K562 (cell line): ENCODE results near the gene RNGTT. TPM values are rescaled to one million over a fixed set of nuclear protein-coding genes. Genes with fewer than 3 reads are reported as not detected.

Experiments used
- ATAC-seq: fragments of 200-7000 bp; cut with Tn5 transposase; 3 replicates; pipeline ENCODE4 v1.9.1; 2020; ENCODE audit warnings: moderate library complexity
- BruUV-seq: library from RNA; stranded (reverse); fragments of 400-500 nt; replicated peaks from 2 replicates; lab custom pipeline; 2021; lab: Mats Ljungman, UMichigan
- CTCF ChIA-PET: fragments of 300-600 bp; formaldehyde crosslinking; extraction: SDS; loops from one replicate; lab custom pipeline; 2021; ENCODE audit warnings: low intra/inter-chr PET ratio; lab: Yijun Ruan, JAX
- POLR2A ChIA-PET: fragments of 300-600, 350-650 bp; sonication (Branson Sonifier 250); formaldehyde crosslinking; extraction: SDS; loops from one replicate; lab custom pipeline; 2021; ENCODE audit warnings: antibody characterized with exemption, inconsistent platforms; lab: Yijun Ruan, JAX
- DNase-seq, 4 experiments: peaks; one replicate each; pipeline versions ENCODE4 v3.0.0 to v3.0.0-alpha.2; 2011 to 2018; ENCODE audit warnings: low spot score in 3 of 4, mixed read lengths in 3 of 4; ENCODE audit errors: extremely low read depth in 1 of 4
- FAIRE-seq: peaks from 2 replicates; lab custom pipeline; 2011; peaks lifted over from hg19 to GRCh38; lab: Jason Lieb, UNC
- H2AFZ ChIP-seq: 2 replicates; pipeline ENCODE4 v1.6.0; 2011; ENCODE audit warnings: low read depth, low read length, control low read depth, inconsistent platforms
- H3K27ac ChIP-seq: fragments of 200-600 bp; 3 replicates; pipeline ENCODE4 v1.8.0; 2011; ENCODE audit warnings: low read depth, mild to moderate bottlenecking, control low read depth, inconsistent platforms, low read length, moderate library complexity, mixed read lengths; ENCODE audit errors: extremely low read depth
- H3K27me3 ChIP-seq, 2 experiments: fragments of 300-600 bp in 1 of 2; 2 replicates in 1 of 2; 3 replicates in 1 of 2; pipeline versions ENCODE4 v1.6.0 to v1.8.0; 2011; ENCODE audit warnings: inconsistent platforms in 2 of 2, low read length in 2 of 2, mild to moderate bottlenecking in 1 of 2, mixed read lengths in 1 of 2, moderate library complexity in 1 of 2; ENCODE audit not compliant: control insufficient read depth in 2 of 2, insufficient read depth in 2 of 2
- H3K36me3 ChIP-seq: fragments of 300-600 bp; 3 replicates; pipeline ENCODE4 v1.8.0; 2011; ENCODE audit warnings: mild to moderate bottlenecking, low read length, inconsistent platforms; ENCODE audit not compliant: control insufficient read depth, insufficient read depth
- H3K4me1 ChIP-seq, 2 experiments: fragments of 200-600 bp in 1 of 2; replicated peaks in 1 of 2; 2 replicates in 1 of 2; 3 replicates in 1 of 2; pipeline versions ENCODE4 v1.5.1 to v1.8.0; 2011; ENCODE audit warnings: inconsistent platforms in 2 of 2, low read length in 2 of 2, mild to moderate bottlenecking in 1 of 2, mixed read lengths in 1 of 2, moderate library complexity in 1 of 2; ENCODE audit not compliant: control insufficient read depth in 2 of 2, insufficient read depth in 2 of 2
- H3K4me2 ChIP-seq: 2 replicates; pipeline ENCODE4 v1.6.1; 2011; ENCODE audit warnings: low read length, control low read depth, inconsistent platforms, mixed read lengths; ENCODE audit not compliant: insufficient read depth
- H3K4me3 ChIP-seq: fragments of 200-600 bp; sonication (generic), shearing (Covaris generic); 2 replicates; pipeline ENCODE4 v1.5.1; 2016; ENCODE audit warnings: control low read depth, inconsistent platforms
- H3K79me2 ChIP-seq: fragments of 200-600 bp; 3 replicates; pipeline ENCODE4 v1.8.0; 2011; ENCODE audit warnings: low read length, inconsistent platforms; ENCODE audit not compliant: control insufficient read depth, insufficient read depth
- H3K9ac ChIP-seq, 2 experiments: 2 replicates each; pipeline versions ENCODE4 v1.6.0 to v1.6.1; 2011; ENCODE audit warnings: low read depth in 2 of 2, low read length in 2 of 2, control low read depth in 1 of 2, inconsistent platforms in 1 of 2, mild to moderate bottlenecking in 1 of 2, mixed read lengths in 1 of 2; ENCODE audit not compliant: insufficient read depth in 1 of 2
- H3K9me1 ChIP-seq: one replicate; pipeline ENCODE4 v1.6.0; 2011; ENCODE audit warnings: inconsistent platforms, mild to moderate bottlenecking, low read length, moderate library complexity; ENCODE audit not compliant: control insufficient read depth, insufficient read depth
- H3K9me3 ChIP-seq: replicated peaks from 2 replicates; pipeline ENCODE4 v1.5.1; 2011; ENCODE audit warnings: low read depth, low read length, inconsistent platforms; ENCODE audit not compliant: control insufficient read depth, insufficient read depth
- H4K20me1 ChIP-seq: replicated peaks from 2 replicates; pipeline ENCODE4 v1.6.1; 2011; ENCODE audit warnings: low read length, inconsistent platforms, mixed read lengths; ENCODE audit not compliant: control insufficient read depth, insufficient read depth
- ESRRA ChIP-seq: fragments of 450-650 bp; IDR thresholded peaks from 2 replicates; pipeline ENCODE4 v1.6.1; 2014; ENCODE audit warnings: low read depth, mild to moderate bottlenecking, moderate library complexity, borderline replicate concordance
- HDAC8 ChIP-seq: fragments of 450-650 bp; IDR thresholded peaks from 2 replicates; pipeline ENCODE4 v1.6.1; 2016; ENCODE audit warnings: mild to moderate bottlenecking, missing genetic modification characterization, moderate library complexity, missing compliant biosample characterization
- MAFK ChIP-seq: IDR thresholded peaks from 2 replicates; pipeline ENCODE4 v1.6.1; 2011; ENCODE audit warnings: low read length, improper control_type of control experiment
- NR4A1 ChIP-seq, 2 experiments: fragments of 250-450 bp in 1 of 2; fragments of 450-650 bp in 1 of 2; sonication (Bioruptor Pico) in 1 of 2; IDR thresholded peaks; 2 replicates each; pipeline versions ENCODE4 v1.4.0 to v1.6.1; 2016 to 2020; ENCODE audit warnings: mild to moderate bottlenecking in 2 of 2, missing compliant biosample characterization in 1 of 2, missing genetic modification characterization in 1 of 2, moderate library complexity in 1 of 2
- RHOXF2B ChIP-seq: fragments of 250-450 bp; sonication (Bioruptor Pico); conservative IDR thresholded peaks from 2 replicates; pipeline ENCODE4 v1.5.1; 2021
- ZFP30 ChIP-seq: fragments of 250-450 bp; sonication (Bioruptor Pico); IDR thresholded peaks from 2 replicates; pipeline ENCODE4 v1.8.0; 2022; ENCODE audit warnings: moderate library complexity, mild to moderate bottlenecking, inconsistent platforms, borderline replicate concordance
- WGBS: fragments of 100-300 bp; shearing (Covaris generic); methylation state at CpG from one replicate; pipeline ENCODE4 v1.1.6; 2016; ENCODE audit warnings: low coverage, mixed read lengths; ENCODE audit not compliant: insufficient coverage; ENCODE audit errors: missing lambda C conversion rate; 5-methylcytosine and 5-hydroxymethylcytosine counted together
- in situ Hi-C: fragments of 300-500 bp; cut with MboI; formaldehyde crosslinking; loops from 4 replicates; pipeline ENCODE4 v1.15.0; 2018; ENCODE audit warnings: inconsistent platforms, mixed read lengths
- intact Hi-C: fragments of 100-400 bp; cut with micrococcal nuclease; formaldehyde crosslinking; loops from 2 replicates; pipeline ENCODE4 v1.14.2; 2022
- polyA plus RNA-seq, 8 experiments: library from polyadenylated mRNA; depleted of rRNA in 4 of 8; stranded (reverse) in 5 of 8; unstranded in 3 of 8; fragments of >200 nt; fragmentation: Nextera tagmentation in 2 of 8; fragmentation: Illumina TruSeq in 1 of 8; extraction: Ambion mirVana in 2 of 8; extraction: Trizol in 1 of 8; gene quantifications; 2 replicates each; pipeline versions ENCODE4 v1.2.1 to v1.2.3, GENCODE V29; 2011 to 2014; ENCODE audit warnings: inconsistent platforms in 1 of 8, missing spikeins in 1 of 8
- total RNA-seq, 7 experiments: library from RNA; depleted of rRNA in 6 of 7; stranded (reverse); fragments of >200 nt in 6 of 7; fragmentation: Illumina TruSeq in 2 of 7; extraction: Trizol in 2 of 7; gene quantifications; 2 replicates each; pipeline versions ENCODE4 v1.2.1 to v1.2.3, GENCODE V29; 2011 to 2021; ENCODE audit warnings: low replicate concordance in 1 of 7

RNGTT gene
- total and polyA plus RNA-seq, 9 of the 15 experiments (the other 6 are each of a cell fraction or from before 2014, with no cell fraction given), result 6.1 to 31.7 (median 19.5) TPM

GRCh38 chr6:88666901-88667300 is 296.5 kb downstream of the RNGTT start:
- 93% methylated on average over 5 of the region's 5 CpGs for WGBS
- H3K9me3 ChIP-seq, result peaks cover 8% of the 10 kb centered on the region
- no peak overlapping the region for H3K9ac ChIP-seq
- no peak overlapping the region for H3K4me2 ChIP-seq
- no peak overlapping the region for H3K4me3 ChIP-seq
- in situ Hi-C loops (no loop called here), intact Hi-C loops (no loop called here)
- ChIA-PET CTCF (no interaction called here), POLR2A (no interaction called here)
- H3K79me2 ChIP-seq, result no peaks in the 10 kb centered on the region
- no TSS peak for BruUV-seq
- no peaks in the 10 kb centered on the region for H3K4me1 ChIP-seq
- TF ChIP-seq NR4A1 (CRISPR knock-in tag; IDR thresholded peaks at IDR 0.05), result no peak
- no peak for TF ChIP-seq NR4A1 (tag; IDR thresholded peaks at IDR 0.05)
- no peak for TF ChIP-seq HDAC8 (tag)
- no peaks in the 10 kb centered on the region for H3K36me3 ChIP-seq
- no peaks in the 10 kb centered on the region for H3K9me1 ChIP-seq
- H3K27ac ChIP-seq, result no peak overlapping the region
- no peak for ATAC-seq
- no peak for DNase-seq
- no peak for FAIRE-seq
- no peaks in the 10 kb centered on the region for H3K27me3 ChIP-seq
- H2AFZ ChIP-seq, result no peak overlapping the region
- no peaks in the 10 kb centered on the region for H4K20me1 ChIP-seq

- no peaks in the 10 kb centered on the region for H3K9me1 ChIP-seq
- no peaks in the 10 kb centered on the region for H4K20me1 ChIP-seq
- H3K9me3 ChIP-seq, result peaks cover under 1% of the 10 kb centered on the region; the same call in 1 of the 2 replicates
- no peak overlapping the region for H3K4me3 ChIP-seq
- H2AFZ ChIP-seq, result no peak overlapping the region
- intact Hi-C loops (no loop called here), in situ Hi-C loops (no loop called here)
- H3K4me2 ChIP-seq, result no peak overlapping the region
- BruUV-seq, result no TSS peak
- no peaks in the 10 kb centered on the region for H3K4me1 ChIP-seq
- H3K79me2 ChIP-seq, result no peaks in the 10 kb centered on the region
- no peak overlapping the region for H3K9ac ChIP-seq
- TF ChIP-seq MAFK (no peak), ESRRA (no peak), ZFP30 (CRISPR knock-in tag) (no peak), RHOXF2B (CRISPR knock-in tag) (no peak)
- WGBS, result 89% methylated on average over 3 of the region's 4 CpGs
- FAIRE-seq, result no peak
- no peaks in the 10 kb centered on the region for H3K27me3 ChIP-seq
- H3K36me3 ChIP-seq, result no peaks in the 10 kb centered on the region
- ChIA-PET POLR2A (no interaction called here), CTCF (no interaction called here)
- no peak for DNase-seq
- ATAC-seq, result no peak
- no peak overlapping the region for H3K27ac ChIP-seq
Observed at GRCh38 chr6:88665131-88665530, 298.3 kb downstream of the RNGTT start.
